ENCODE results near the gene IFT22.

DNA sequence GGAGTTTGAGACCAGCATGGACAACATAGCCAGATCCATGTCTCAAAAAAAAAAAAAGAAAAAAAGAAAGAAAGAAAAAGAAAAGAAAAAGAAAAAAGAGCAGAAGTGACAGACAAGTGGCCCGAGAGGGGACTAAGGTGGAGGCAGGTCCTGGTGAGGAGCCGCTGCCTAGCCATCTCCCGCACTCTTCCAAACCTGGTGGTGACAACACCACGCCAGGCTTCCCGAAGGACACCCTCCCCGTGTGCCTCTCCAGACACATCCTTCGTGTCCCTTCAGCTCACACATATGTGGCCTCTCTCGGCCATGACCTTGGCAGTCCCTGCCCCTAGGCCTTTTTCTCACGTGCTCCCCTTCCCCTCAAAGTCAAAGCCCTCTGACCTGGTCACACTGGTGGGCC, 36.4 kb downstream of the IFT22 start:
- TF ChIP-seq, protein P1, sequence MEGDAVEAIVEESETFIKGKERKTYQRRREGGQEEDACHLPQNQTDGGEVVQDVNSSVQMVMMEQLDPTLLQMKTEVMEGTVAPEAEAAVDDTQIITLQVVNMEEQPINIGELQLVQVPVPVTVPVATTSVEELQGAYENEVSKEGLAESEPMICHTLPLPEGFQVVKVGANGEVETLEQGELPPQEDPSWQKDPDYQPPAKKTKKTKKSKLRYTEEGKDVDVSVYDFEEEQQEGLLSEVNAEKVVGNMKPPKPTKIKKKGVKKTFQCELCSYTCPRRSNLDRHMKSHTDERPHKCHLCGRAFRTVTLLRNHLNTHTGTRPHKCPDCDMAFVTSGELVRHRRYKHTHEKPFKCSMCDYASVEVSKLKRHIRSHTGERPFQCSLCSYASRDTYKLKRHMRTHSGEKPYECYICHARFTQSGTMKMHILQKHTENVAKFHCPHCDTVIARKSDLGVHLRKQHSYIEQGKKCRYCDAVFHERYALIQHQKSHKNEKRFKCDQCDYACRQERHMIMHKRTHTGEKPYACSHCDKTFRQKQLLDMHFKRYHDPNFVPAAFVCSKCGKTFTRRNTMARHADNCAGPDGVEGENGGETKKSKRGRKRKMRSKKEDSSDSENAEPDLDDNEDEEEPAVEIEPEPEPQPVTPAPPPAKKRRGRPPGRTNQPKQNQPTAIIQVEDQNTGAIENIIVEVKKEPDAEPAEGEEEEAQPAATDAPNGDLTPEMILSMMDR (IDR thresholded peaks at IDR 0.05 in 8 of 11, conservative IDR thresholded peaks at IDR 0.05 in 3 of 11): no peak
- TF ChIP-seq POLR2A (IDR thresholded peaks at IDR 0.05) (no peak), POLR2AphosphoS5 (IDR thresholded peaks at IDR 0.05) (no peak)

Measured in spleen (tissue), 7 donors.